Gastrocnemius medialis (tissue), 4 donors: ENCODE measurements around the gene LAMB3. TPM values are rescaled to one million over a fixed set of nuclear protein-coding genes. Genes with fewer than 3 reads are reported as not detected.

ENCODE experiments used
- ATAC-seq, 2 donors: fragments of 150-250 bp; one replicate each; pipeline ENCODE4 v1.9.1; 2016
- DNase-seq, 2 donors: peaks; one replicate each; pipeline ENCODE4 v3.0.0-alpha.2; 2019
- H3K27ac ChIP-seq, 4 donors: fragments of 200-600 bp; sonication (generic); 1 replicate in 1 of 4; 2 replicates in 3 of 4; pipeline ENCODE4 v1.5.1; 2016 to 2018; ENCODE audit warnings: mild to moderate bottlenecking in 2 of 4, moderate library complexity in 1 of 4
- H3K27me3 ChIP-seq, 3 donors: fragments of 200-600 bp; sonication (generic) in 2 of 3; 1 replicate in 1 of 3; 2 replicates in 2 of 3; pipeline versions ENCODE4 v1.5.1 to v1.6.0; 2016 to 2019; ENCODE audit warnings: mild to moderate bottlenecking in 1 of 3, moderate library complexity in 1 of 3
- H3K36me3 ChIP-seq, 2 donors: fragments of 200-600 bp; sonication (generic) in 1 of 2; one replicate each; pipeline ENCODE4 v1.5.1; 2017 to 2018
- H3K4me1 ChIP-seq, 2 donors: fragments of 200-600 bp; sonication (generic) in 1 of 2; one replicate each; pipeline ENCODE4 v1.5.1; 2016 to 2017; ENCODE audit warnings: mild to moderate bottlenecking in 2 of 2
- H3K4me3 ChIP-seq, 4 donors: fragments of 200-600 bp; sonication (generic) in 3 of 4; 1 replicate in 1 of 4; 2 replicates in 3 of 4; pipeline ENCODE4 v1.5.1; 2016 to 2019; ENCODE audit warnings: mild to moderate bottlenecking in 2 of 4
- H3K9me3 ChIP-seq, 3 donors: fragments of 200-600 bp; sonication (generic) in 2 of 3; 1 replicate in 1 of 3; 2 replicates in 2 of 3; pipeline ENCODE4 v1.5.1; 2016 to 2019
- CTCF ChIP-seq, 5 experiments: fragments of 450-650 bp in 3 of 5; fragments of 200-600 bp in 2 of 5; sonication (generic) in 2 of 5; IDR thresholded peaks in 4 of 5; conservative IDR thresholded peaks in 1 of 5; 1 replicate in 4 of 5; 2 replicates in 1 of 5; pipeline ENCODE4 v1.5.1; 2016 to 2019; ENCODE audit warnings: antibody characterized with exemption in 5 of 5, mild to moderate bottlenecking in 3 of 5, moderate library complexity in 3 of 5
- POLR2A ChIP-seq, 2 donors: fragments of 450-650 bp; IDR thresholded peaks; one replicate each; pipeline ENCODE4 v1.6.1; 2017; ENCODE audit warnings: antibody characterized with exemption in 2 of 2, mild to moderate bottlenecking in 2 of 2, moderate library complexity in 2 of 2
- in situ Hi-C, 4 donors: fragments of 200-750 bp; cut with MboI; loops; one replicate each; pipeline versions ENCODE4 v1.15.0 to v1.8.0; 2017; ENCODE audit warnings: low sequenced_read_pairs in 4 of 4
- intact Hi-C: fragments of 100-400 bp; cut with DNase I; formaldehyde crosslinking; loops from one replicate; pipeline ENCODE4 v1.15.1; 2023; ENCODE audit warnings: low total_unique reads
- total RNA-seq, 4 donors: library from RNA; depleted of rRNA; stranded (reverse); fragments of >200 nt; gene quantifications; one replicate each; pipeline versions ENCODE4 v1.1.0 to v1.2.3, GENCODE V29; 2016

The LAMB3 gene
- total RNA-seq, 4 donors from 2014 or later: 0.61 to 1.9 (median 0.72) TPM

GRCh38 chr1:209624558-209625549 lies 27.4 kb downstream of the LAMB3 start:
- ATAC-seq (peak; percentile 73 to 79), DNase-seq (peak; percentile 89 to 95)
- intact Hi-C loops (no loop called here), in situ Hi-C loops (loop anchor here in 1 of 4 donors (10.0 kb wide), 1 partner anchor 60 kb away; no protein-coding TSS in a partner anchor)
- Histone ChIP-seq H3K27ac (peak overlapping the region; percentile 83 to 94 (median 93)), H3K27me3 (no peaks in the 10 kb centered on the region), H3K4me1 (peaks cover 57 to 65% of the 10 kb centered on the region in 2 donors), H3K4me3 (peak overlapping the region in 1 of 4 donors; percentile 26), H3K9me3 (no peaks in the 10 kb centered on the region), H3K36me3 (no peaks in the 10 kb centered on the region)
- TF ChIP-seq CTCF (IDR thresholded peaks at IDR 0.05 in 4 of 5, conservative IDR thresholded peaks at IDR 0.05 in 1 of 5): peak in 4 of 5 experiments; percentile 15 to 39 (median 26)
- TF ChIP-seq POLR2A (IDR thresholded peaks at IDR 0.05): peak in 1 of 2 donors; percentile 39

- in situ Hi-C loops: loop anchor here in 1 of 4 donors (10.0 kb wide), 1 partner anchor 58 kb away; no protein-coding TSS in a partner anchor
These were observed 29.1 kb downstream of the LAMB3 start for GRCh38 chr1:209622841-209623829.

GRCh38 chr1:209621741-209622655 lies 30.2 kb downstream of the LAMB3 start:
- Histone ChIP-seq H3K27ac (peak overlapping the region; percentile 68 to 94 (median 85)), H3K27me3 (no peaks in the 10 kb centered on the region), H3K36me3 (no peaks in the 10 kb centered on the region), H3K9me3 (no peaks in the 10 kb centered on the region), H3K4me3 (no peak overlapping the region), H3K4me1 (peaks cover 74 to 85% of the 10 kb centered on the region in 2 donors)
- intact Hi-C loops (no loop called here), in situ Hi-C loops (loop anchor here in 1 of 4 donors (10.0 kb wide), 1 partner anchor 57 kb away; no protein-coding TSS in a partner anchor)
- ATAC-seq (no peak), DNase-seq (peak in 1 of 2 donors; percentile 12)
- TF ChIP-seq POLR2A (IDR thresholded peaks at IDR 0.05) (no peak), CTCF (IDR thresholded peaks at IDR 0.05 in 4 of 5, conservative IDR thresholded peaks at IDR 0.05 in 1 of 5) (no peak)

More at GRCh38 chr1:209622841-209623829, 29.1 kb downstream of the LAMB3 start:
- DNase-seq (peak in 1 of 2 donors; percentile 11), ATAC-seq (no peak)
- H3K36me3 ChIP-seq: no peaks in the 10 kb centered on the region
- no peaks in the 10 kb centered on the region for H3K27me3 ChIP-seq
- H3K9me3 ChIP-seq: no peaks in the 10 kb centered on the region
- peaks cover 72 to 82% of the 10 kb centered on the region in 2 donors for H3K4me1 ChIP-seq
- intact Hi-C loops: no loop called here
- no peak for TF ChIP-seq CTCF (IDR thresholded peaks at IDR 0.05 in 4 of 5, conservative IDR thresholded peaks at IDR 0.05 in 1 of 5)
- TF ChIP-seq POLR2A (IDR thresholded peaks at IDR 0.05): no peak
- no peak overlapping the region for H3K4me3 ChIP-seq
- H3K27ac ChIP-seq: peak overlapping the region; percentile 83 to 94 (median 93)
